Ishikawa (cell line): Measurements from ENCODE around the gene ATG5.

Experiments
- CEBPB ChIP-seq: IDR thresholded peaks from 2 replicates; pipeline ENCODE4 v1.6.1; 2012
- EP300 ChIP-seq: IDR thresholded peaks from 2 replicates; pipeline ENCODE4 v1.6.1; 2012; ENCODE audit warnings: borderline replicate concordance
- FOXM1 ChIP-seq: IDR thresholded peaks from 2 replicates; pipeline ENCODE4 v1.6.1; 2012; ENCODE audit warnings: low read depth, borderline replicate concordance
- NFIC ChIP-seq: IDR thresholded peaks from 2 replicates; pipeline ENCODE4 v1.6.1; 2012
- TF ChIP-seq, protein P1 (sequence below): IDR thresholded peaks from 2 replicates; pipeline ENCODE4 v1.6.1; 2012

DNA sequence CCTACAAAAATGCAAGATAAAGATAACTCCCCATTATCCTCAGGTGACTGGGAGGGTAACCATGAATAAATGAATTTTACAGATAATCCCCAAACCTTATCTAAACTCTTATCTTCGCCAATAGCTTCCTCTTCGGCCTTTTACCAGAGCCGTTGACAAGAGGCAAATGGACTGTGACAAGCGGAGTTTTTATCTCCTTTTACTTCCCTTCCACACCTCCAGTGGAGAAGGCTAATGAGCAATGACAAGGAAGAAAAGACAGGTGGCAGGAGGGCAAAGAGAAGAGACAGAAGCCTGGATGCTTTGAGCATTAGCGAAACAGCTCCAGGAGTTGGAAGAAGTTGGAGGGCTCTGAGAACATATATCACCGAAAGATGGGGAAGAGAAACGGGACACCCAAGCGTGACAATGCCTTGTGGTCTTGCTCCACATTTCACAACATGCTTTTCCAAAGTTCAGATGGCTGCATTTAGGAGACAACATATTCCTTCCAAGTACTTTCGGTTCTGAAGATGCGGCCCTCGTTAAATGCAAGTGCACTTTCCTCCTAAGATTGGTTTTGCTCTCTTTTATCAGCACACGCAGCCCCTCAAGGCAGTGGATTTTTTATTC is 170.2 kb downstream of the ATG5 start:
- TF ChIP-seq, protein P1, sequence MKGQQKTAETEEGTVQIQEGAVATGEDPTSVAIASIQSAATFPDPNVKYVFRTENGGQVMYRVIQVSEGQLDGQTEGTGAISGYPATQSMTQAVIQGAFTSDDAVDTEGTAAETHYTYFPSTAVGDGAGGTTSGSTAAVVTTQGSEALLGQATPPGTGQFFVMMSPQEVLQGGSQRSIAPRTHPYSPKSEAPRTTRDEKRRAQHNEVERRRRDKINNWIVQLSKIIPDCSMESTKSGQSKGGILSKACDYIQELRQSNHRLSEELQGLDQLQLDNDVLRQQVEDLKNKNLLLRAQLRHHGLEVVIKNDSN = no peak
- no peak for TF ChIP-seq CEBPB
- no peak for TF ChIP-seq EP300
- no peak for TF ChIP-seq FOXM1
- no peak for TF ChIP-seq NFIC
